ENCODE data around the gene LRCH3.
A peak's percentile ranks its signal among the peaks of the same experiment; 100 is the strongest.

The LRCH3 gene

GRCh38 chr3:197802779-197803459 is 11.9 kb downstream of the LRCH3 start:
- H3K36me3 ChIP-seq (ENCODE audit: insufficient read depth), result no peaks in the 10 kb centered on the region
- H3K79me2 ChIP-seq (ENCODE audit: insufficient read depth, low read depth), result peaks cover 37% of the 10 kb centered on the region; the same call in 1 of the 2 replicates
- no peak overlapping the region; the same call in 1 of the 2 replicates for H3K27ac ChIP-seq
- no peak overlapping the region for H3K9ac ChIP-seq
- H3K27me3 ChIP-seq (ENCODE audit: insufficient read depth, low read depth), result no peaks in the 10 kb centered on the region
- H4K20me1 ChIP-seq (ENCODE audit: insufficient read depth), result no peaks in the 10 kb centered on the region
- no peak overlapping the region for H2AFZ ChIP-seq (ENCODE audit: low read depth)
- TF ChIP-seq CTCF (conservative IDR thresholded peaks at IDR 0.05; ENCODE audit: low read depth, low read length), result peak; percentile 19; the same call in 1 of the 2 replicates
- H3K4me3 ChIP-seq (IDR thresholded peaks at IDR 0.05; ENCODE audit: insufficient read depth, low read depth, low read length), result no peak overlapping the region
- peaks cover 39% of the 10 kb centered on the region for H3K4me1 ChIP-seq (ENCODE audit: low read depth, poor library complexity, severe bottlenecking)
- peak overlapping the region; percentile 62; the same call in 1 of the 2 replicates for H3K4me2 ChIP-seq

GRCh38 chr3:197804511-197804910 is 13.5 kb downstream of the LRCH3 start:
- Histone ChIP-seq H3K27me3 (ENCODE audit: insufficient read depth, low read depth) (no peaks in the 10 kb centered on the region), H4K20me1 (ENCODE audit: insufficient read depth) (no peaks in the 10 kb centered on the region), H3K36me3 (ENCODE audit: insufficient read depth) (no peaks in the 10 kb centered on the region), H2AFZ (ENCODE audit: low read depth) (no peak overlapping the region), H3K79me2 (ENCODE audit: insufficient read depth, low read depth) (peaks cover 32% of the 10 kb centered on the region; the same call in 1 of the 2 replicates), H3K4me2 (no peak overlapping the region), H3K27ac (no peak overlapping the region), H3K4me1 (ENCODE audit: low read depth, poor library complexity, severe bottlenecking) (peaks cover 44% of the 10 kb centered on the region), H3K4me3 (IDR thresholded peaks at IDR 0.05; ENCODE audit: insufficient read depth, low read depth, low read length) (no peak overlapping the region), H3K9ac (no peak overlapping the region)
- TF ChIP-seq CTCF (conservative IDR thresholded peaks at IDR 0.05; ENCODE audit: low read depth, low read length), result no peak

GRCh38 chr3:197807969-197808587 is 17.0 kb downstream of the LRCH3 start:
- H3K36me3 ChIP-seq (ENCODE audit: insufficient read depth), result no peaks in the 10 kb centered on the region
- H3K4me2 ChIP-seq, result no peak overlapping the region
- H3K79me2 ChIP-seq (ENCODE audit: insufficient read depth, low read depth), result peaks cover 7% of the 10 kb centered on the region; the same call in 1 of the 2 replicates
- no peak overlapping the region for H3K4me3 ChIP-seq (IDR thresholded peaks at IDR 0.05; ENCODE audit: insufficient read depth, low read depth, low read length)
- H2AFZ ChIP-seq (ENCODE audit: low read depth), result no peak overlapping the region
- peaks cover 25% of the 10 kb centered on the region for H3K4me1 ChIP-seq (ENCODE audit: low read depth, poor library complexity, severe bottlenecking)
- no peaks in the 10 kb centered on the region for H4K20me1 ChIP-seq (ENCODE audit: insufficient read depth)
- H3K9ac ChIP-seq, result no peak overlapping the region
- TF ChIP-seq CTCF (conservative IDR thresholded peaks at IDR 0.05; ENCODE audit: low read depth, low read length), result no peak
- H3K27ac ChIP-seq, result no peak overlapping the region
- H3K27me3 ChIP-seq (ENCODE audit: insufficient read depth, low read depth), result no peaks in the 10 kb centered on the region

GRCh38 chr3:197809356-197810020 is 18.4 kb downstream of the LRCH3 start:
- Histone ChIP-seq H3K79me2 (ENCODE audit: insufficient read depth, low read depth) (peaks cover 7% of the 10 kb centered on the region), H4K20me1 (ENCODE audit: insufficient read depth) (no peaks in the 10 kb centered on the region), H2AFZ (ENCODE audit: low read depth) (no peak overlapping the region), H3K27ac (no peak overlapping the region), H3K27me3 (ENCODE audit: insufficient read depth, low read depth) (no peaks in the 10 kb centered on the region), H3K36me3 (ENCODE audit: insufficient read depth) (no peaks in the 10 kb centered on the region), H3K4me1 (ENCODE audit: low read depth, poor library complexity, severe bottlenecking) (peaks cover 18% of the 10 kb centered on the region), H3K4me2 (no peak overlapping the region), H3K9ac (no peak overlapping the region), H3K4me3 (IDR thresholded peaks at IDR 0.05; ENCODE audit: insufficient read depth, low read depth, low read length) (no peak overlapping the region)
- no peak for TF ChIP-seq CTCF (conservative IDR thresholded peaks at IDR 0.05; ENCODE audit: low read depth, low read length)

Data from KMS-11 (cell line).